NCI-H2081 treated with DMSO at 0.1 percent for 48 hours (cell line): ENCODE measurements around the gene PIEZO2.

Experiments used
- DNase-seq: peaks from one replicate; lab custom pipeline; 2025; lab: John Stamatoyannopoulos, UW

The PIEZO2 gene

DNA sequence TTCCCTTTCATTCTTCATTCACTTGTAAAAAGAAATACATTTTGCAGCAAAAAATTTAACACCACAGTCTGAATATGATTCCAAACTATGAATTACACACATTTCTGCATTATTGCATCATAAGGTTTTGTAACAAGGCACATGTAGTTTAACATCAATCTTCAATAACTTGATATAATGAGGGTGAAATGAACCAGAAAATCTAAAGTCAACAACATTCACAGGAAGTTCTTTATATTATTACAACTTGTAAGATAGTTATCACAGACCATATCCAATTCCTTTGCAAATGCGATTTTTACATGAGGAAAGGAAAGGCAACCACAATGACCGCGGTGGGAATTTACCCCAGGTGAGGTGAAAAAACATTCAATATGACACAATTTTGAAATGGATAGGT, 410.2 kb downstream of the PIEZO2 start:
- DNase-seq: peak; percentile 9

DNA sequence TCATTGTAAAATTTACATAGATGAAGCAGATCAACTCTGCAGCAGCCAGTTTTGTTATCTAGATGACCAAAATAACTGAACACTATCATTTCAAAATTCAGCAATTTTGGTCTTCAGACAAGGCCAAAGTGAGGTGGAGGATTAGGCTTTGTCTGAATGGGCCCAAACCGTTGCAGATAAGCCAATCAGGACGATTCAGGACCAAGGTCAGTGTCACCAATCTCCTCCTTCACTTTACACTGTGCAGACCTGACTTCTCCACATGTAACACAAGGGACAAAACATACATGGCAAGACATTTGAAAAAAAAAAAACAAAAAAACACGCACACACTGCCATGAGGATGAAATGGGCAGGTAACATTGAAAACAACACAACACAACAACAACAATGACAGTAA, 412.4 kb downstream of the PIEZO2 start:
- DNase-seq: no peak

DNA sequence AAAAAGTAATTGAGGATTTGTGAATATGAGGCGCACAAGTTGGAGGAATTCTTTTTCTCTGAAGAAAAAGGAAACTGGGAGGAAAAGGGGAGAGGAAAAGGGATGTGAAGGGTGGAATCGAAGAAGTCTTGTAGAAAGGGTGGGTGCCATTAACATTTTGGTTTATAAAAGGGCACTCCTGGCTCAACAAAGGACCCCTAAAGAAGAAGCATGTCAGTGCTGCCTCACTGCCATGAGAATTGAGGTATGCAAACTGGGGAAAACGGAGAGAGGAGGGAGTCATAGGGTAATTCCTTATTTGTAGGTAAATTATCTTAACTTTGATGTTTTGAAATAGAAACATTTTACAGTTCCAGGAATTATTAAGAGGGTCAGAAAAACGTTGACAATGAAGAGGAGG, 416.4 kb downstream of the PIEZO2 start:
- DNase-seq: no peak

DNA sequence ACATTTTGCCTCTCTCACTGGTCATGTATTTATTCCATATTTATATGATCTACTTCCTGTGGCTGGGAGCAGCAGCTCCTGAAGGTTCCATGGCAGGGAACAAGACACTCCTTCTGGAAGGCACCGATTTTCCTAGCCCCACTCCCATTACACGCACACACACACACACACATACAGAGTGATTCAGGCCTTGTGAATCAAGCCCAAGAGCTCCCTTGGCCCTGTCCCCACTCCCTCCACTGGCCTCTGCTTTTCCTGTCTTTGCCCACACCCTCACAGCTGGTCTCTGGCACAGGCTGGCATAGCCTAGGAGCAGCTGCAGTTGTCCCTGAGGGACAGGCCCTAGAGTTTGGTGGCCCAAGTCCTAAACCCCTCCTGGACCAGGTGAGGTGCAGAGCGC, 421.9 kb downstream of the PIEZO2 start:
- peak; percentile 48 for DNase-seq

DNA sequence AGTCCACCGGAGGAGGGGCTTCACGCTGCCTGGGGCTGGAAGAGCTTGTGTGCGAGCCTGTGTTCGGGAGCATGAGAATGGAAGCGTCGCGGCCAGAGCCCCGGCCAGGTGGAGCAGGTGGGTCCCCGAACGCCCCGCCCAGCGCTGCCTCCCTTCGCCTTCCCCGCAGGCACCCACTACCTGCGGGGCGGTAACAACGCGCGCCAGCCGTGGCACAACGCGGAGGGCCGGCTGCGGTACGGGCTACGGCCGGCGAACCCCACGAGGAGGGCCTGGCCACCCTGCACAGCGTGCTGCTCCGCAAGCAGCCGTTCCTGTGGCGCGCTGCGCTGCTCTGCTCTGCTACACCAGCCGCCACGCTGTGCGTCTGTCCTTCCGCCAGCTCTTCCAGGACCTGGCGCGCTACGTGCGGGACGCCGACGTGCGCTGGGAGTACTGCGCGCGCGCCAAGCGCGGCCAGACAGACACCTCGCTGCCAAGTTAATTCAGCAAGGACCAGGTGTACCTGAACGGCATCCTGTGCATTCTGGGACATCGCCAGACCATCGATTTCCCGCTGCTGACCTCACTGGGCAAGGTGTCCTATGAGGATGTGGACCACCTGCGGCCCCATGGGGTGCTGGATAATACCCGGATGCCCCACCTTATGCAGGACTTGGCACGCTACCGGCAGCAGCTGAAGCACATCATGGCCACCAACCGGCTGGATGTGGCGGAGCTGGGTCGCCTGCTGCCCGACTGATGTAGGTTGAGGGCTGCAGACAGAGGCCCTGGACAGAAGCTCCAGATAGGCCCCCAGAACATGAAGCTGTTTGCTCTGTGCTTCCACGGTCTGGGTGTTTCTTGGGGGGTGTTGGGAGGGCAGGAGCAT, 422.9 kb downstream of the PIEZO2 start:
- DNase-seq: peak; percentile 86

DNA sequence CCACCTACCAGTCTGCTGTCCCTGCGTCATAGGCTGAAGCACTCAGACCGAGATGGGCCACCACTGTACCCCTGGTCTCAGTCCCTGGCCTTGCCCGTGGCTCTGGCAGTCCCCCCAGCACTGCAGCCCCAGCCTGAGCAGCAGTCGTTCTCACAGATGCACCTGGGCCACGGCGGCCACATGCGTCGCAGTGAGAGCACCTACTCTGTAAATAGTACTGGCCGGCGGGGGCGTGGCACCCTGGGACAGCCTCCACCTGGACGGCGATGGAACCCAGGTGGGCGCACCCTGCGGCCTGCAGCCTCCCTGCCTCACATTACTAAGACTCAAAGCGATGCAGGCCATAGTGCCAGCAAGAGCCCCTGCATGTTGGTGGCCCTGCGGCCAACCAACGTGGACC, 424.7 kb downstream of the PIEZO2 start:
- DNase-seq: no peak

DNA sequence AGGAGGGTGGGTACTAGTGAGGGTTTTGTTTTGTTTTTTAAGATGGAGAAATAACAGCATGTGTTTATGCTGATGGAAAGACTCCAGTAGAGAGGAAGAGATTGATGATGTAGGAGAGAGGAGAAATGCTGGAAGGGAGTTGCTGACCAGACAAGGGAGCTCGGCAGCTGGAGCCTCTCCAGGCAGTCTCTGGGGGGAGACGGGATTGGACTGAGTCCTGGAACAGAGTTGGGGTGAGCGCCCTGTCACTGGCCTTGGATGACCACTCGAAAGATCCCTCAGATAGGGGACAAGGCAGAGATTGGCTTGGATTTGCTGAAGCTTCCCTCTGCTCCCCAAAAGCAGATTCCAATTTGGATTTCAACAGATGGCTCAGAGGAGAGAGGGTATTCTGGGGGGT, 425.9 kb downstream of the PIEZO2 start:
- DNase-seq: no peak

DNA sequence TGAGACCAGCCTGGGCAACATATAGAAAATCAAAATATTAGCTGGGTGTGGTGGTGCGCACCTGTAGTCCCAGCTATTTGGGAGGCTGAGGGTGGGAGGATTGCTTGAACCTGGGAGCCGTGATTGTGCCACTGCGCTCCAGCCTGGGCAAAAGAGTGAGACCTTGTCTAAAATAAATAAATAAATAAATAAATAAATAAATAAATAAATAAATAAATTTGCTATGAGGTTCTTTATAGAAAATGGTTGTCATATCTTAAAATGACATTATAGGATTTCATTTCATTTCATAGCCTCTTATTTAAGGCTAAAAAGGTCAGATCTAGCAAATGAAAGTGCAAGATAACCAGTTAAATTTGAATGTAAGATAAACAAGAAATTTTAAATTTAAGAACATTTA, 430.6 kb downstream of the PIEZO2 start:
- no peak for DNase-seq

DNA sequence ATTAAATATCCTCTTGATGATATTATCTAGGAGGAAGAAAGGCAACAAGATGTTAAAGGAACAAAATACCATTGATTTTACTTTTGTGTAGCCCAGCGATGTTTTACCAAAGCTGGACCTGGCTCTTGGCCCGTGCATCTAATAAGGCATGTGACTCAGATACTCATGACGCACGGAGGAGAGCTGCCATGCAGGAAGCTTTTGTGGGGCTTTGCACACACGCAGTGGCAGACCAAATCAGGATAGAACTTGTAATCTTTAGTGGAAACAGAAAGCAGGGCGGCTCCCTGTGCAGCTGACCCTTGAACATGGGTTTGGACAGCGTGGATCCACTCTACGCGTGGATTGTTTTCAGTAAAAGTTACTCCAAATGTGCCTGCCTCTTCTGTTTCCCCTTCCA, 433.6 kb downstream of the PIEZO2 start:
- no peak for DNase-seq

DNA sequence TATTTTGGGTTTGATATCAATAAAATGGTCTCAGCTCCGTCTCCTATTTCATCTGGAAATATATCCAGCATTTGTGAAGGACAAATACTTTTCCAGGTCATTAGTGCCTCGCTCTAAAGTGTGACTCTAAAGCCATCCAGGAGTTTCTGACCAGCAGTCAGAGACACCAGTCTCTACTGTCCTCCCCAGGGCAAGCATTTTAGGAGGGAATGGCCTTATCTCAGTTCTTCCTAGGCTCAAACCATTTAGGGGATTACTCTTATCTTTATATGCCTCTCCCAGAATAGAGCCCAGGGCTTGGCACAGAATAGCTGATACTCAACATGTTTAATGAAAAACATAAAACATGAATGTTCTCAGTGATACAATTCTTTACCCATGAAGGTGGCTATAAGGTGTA, 436.0 kb downstream of the PIEZO2 start:
- DNase-seq: no peak

DNA sequence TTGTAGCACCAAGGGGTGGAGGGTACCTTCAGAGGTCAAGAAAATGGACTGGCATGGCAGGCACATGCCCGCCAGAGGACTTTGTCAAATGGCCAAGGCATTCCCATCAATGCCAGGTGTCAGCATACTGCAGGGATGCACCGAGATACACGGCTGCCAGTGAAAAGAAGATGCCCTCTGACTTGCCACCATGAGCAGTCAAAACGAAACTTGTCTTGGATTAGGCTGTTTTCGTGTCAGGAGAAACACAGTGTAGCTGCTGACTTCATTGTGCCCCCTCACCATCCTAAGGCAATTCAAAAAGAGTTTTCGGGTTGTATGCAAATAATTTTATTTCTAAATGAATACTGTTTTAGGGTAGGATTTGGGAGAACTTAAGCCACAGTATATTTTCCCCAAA, 442.1 kb downstream of the PIEZO2 start:
- DNase-seq: no peak

DNA sequence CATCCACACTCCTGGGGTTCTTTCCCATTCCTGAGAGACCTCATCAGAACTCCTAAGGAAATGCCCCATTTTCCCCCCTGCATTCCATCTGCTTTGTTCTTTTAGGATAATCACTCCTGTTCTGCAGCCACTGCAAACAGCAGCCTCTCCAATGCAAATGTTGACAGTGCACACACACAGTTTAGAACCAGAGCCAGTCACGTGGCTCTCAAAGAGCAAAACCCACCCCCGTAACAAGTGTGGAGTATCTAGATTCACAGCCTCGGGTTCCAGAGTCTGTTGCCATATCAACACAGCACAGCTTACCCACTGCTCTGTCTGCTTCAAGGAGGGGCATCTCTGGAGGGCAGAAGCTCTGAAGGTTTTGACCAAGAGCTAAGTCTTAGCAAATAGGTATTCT, 443.6 kb downstream of the PIEZO2 start:
- no peak for DNase-seq

DNA sequence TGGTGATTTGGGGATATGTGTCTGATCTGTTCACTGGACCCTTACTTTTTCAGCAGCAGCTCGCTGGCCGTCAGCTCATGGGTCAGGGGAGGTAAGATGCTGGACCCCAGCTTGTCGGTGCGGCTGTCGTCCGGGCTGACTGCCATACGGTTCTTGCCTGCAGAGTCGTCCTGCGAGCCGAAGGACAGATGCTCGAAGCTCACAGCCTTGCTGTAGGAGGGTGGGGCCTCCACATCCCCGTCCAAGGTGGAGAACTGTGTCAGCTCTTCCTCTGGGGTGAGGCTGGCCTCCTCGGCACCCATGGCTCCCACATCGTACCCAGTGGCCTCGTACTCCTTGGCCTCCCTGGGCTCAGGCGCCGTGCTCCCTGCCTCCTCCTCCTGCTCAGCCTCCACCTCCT, 444.1 kb downstream of the PIEZO2 start:
- DNase-seq: no peak

DNA sequence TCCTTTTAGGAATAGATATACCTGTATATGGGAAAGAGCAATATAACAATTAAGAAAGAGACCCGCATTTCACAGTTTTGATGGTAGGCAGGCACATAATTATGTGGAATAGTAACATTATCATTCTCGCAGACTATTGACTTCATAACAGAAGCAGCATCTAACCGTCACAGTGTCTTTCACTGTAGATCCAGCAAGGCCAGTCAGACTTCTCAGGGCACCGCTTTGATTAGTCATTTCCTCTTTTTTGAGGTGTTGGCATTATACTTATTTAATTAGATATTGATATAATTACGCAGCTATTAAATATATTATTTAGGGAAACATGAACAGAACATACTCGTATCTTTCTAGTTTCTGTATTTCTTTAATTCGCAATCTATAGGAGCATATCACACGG, 447.2 kb downstream of the PIEZO2 start:
- no peak for DNase-seq

DNA sequence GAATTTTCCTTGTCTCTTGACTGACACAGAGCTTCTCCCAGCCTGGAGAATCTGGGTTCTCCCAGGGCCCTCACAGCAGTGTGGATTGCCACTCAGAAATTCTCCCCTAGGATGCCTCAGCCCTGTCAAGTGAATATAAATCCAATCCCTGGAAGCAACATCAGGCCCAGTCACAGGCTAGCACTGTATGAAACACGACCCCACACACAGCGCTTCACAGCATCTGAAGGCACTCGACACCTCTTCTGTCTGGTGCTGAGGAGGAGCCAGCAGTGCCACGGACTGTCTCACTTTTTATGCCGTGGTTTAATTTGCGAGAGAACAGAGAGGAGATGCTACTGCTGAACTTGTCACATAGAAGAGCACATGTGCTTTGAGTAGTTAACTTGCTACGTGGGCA, 459.0 kb downstream of the PIEZO2 start:
- no peak for DNase-seq

DNA sequence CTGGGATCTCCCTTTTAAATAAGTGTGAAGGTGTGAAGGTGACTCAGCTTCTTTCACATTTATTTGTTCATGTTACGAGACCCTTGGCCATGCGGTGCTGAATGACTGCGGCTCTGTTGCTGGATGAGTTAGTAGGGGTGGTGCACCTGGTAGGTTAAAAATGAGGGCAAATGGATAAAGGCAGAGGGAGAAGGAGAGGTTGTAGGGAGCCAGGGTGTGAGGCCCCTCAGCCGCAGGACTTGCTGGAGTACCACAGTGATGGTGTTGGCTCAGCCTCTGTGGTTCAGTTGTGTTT, 459.4 kb downstream of the PIEZO2 start:
- no peak for DNase-seq

DNA sequence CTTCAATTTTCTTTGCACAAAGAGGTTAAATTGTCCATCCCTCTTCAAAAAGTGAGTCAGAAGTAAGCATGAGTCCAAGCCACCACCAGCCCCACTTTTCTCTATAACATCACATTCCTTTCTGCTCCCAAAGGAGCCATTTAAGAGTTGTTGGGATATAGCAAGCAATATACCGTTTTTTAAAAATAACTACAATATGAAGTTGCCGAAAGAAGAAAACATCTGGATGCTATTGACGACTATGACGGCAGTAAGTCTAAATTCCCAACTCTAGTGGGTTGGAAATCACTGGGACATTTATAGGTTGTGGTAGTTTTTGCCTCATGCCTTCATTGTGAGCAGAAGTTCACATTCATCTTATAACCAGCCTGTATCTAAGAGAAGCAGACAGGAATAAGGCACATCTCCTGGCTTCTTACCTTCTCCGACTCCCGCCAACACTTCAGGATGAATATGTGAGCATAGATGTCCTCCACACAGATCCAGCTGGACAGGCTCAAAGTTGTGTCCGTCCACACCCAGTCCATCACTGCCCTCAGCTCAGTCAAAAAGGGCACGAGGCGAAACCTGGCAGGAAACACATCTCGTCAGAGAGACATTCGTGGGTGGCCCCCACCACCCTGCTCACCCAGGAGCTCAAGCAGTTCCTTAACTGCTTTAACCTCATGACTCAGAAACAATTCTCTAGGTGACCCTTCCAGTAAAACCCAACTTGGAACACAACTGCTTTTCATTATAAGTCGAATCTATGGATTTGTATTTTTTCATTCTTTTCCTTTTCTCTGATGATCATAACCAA, 459.9 kb downstream of the PIEZO2 start:
- DNase-seq: no peak

DNA sequence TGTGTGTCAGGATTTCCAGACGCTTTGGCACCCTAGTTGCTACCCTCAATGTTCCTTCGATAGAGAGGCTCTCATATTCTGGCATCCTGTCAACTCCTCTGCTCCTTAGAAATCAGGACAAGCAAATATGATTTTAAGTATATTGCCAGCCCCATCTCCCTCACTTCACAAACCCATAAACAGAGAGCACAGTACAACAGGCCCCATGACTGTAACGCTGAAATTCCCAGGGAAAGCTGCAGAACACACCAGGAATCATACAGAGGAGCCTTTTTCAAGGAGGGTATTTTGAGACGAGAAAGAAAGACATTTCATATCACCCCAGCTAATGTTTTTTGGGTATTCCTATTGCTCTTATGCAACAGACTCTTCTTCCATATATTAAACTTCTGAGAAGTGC, 460.6 kb downstream of the PIEZO2 start:
- no peak for DNase-seq

DNA sequence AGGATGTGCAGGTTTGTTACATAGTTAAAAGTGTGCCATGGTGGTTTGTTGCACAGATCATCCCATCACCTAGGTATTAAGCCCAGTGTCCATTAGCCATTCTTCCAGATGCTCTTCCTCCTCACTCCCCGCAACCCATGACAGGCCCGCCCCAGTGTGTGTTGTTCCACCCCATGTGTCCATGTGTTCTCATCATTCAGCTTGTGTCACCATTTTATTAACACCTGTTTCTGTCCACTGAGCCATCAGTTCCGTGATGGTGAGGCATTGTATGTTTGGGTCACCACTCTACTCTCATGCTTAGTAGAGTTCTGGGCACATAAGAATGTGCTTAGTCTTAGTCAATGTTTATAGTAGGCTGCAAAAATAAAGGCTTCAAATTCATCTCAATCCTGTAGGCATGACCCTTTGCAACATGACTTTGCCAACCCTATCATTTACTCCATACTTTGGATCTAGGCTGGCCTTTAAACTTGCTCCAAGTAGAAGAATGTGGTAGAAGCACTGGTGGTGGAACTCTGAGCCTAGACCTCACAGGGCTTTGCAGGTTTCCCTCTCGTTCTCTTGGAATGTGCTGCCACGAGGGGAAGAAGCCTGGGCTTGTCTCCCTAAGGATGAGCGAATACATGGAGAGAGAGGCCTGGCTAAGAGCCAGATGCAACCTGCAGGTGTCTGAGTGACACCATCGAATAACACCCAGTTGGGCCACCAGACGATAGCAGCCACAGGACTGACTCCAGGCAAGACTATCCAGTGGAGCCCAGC, 462.0 kb downstream of the PIEZO2 start:
- no peak for DNase-seq

DNA sequence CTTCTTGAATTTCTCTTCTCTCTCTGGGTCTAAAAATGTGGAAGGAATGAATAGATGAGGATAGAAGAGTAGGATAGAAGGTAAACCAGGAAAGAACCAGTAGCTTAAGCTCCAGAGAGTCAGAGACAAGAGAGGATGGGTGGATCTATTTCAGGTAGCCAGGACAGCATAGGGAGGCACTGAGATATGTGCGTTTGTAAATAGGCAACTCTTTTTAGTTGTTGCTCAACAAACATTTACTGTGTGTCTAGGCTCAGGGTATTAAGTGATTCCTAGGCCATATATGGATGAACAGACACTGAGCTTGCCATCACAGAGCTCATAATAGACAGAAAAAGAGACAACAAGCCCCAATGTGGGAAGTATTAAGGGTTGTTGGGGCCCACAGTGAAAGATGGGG, 463.1 kb downstream of the PIEZO2 start:
- DNase-seq: no peak

DNA sequence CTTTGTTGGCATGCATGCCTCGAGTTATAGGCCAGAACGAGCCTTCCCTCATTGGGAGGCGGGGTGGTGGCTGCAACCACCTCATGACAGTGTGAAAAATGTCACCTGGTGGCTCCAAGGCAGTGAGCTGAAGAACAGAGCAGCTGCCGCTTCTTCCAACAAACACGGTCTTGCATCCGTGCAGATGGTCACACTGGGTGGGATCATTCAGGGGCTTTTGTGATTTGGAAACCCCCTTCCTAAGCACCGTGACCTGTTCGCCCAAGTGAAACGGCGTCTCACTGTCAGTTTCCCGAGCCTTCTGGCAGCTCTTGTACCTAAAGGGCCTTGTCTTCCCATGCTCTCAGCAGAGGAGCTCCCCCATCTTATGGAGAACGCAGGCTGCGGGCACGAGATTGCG, 463.9 kb downstream of the PIEZO2 start:
- DNase-seq: no peak

DNA sequence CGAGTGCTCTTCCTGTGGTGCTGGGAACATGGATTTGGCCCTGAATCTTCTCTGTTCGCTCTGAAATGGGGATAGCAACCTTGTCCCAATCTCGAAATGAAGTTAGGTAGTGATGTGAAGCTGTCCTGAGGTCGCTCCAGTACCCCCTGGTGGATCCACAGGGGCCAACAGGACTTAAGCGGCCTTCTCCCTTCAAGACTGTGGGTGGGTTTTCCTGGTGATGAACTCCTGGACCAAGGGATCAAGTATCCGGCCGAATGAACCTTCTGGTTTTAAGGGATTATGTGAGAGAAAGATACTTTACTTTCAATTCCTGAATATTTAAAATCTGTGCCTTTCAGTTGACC, 467.0 kb downstream of the PIEZO2 start:
- no peak for DNase-seq
